PC-9 (cell line): ENCODE data around the gene TM4SF5. TPM values are rescaled to one million over a fixed set of nuclear protein-coding genes. Genes with fewer than 3 reads are reported as not detected.

Experiments used
- total RNA-seq: library from RNA; stranded (reverse); gene quantifications from 2 replicates; pipeline ENCODE4 v1.2.3, GENCODE V29; 2021

Gene TM4SF5
- total RNA-seq, 1 experiment from 2014 or later = not detected

Other genes starting within 250 kb of the TM4SF5 start
- gene MYBBP1A, start 216.5 kb upstream of the TM4SF5 start, total RNA-seq = 76.3 and 89.1 TPM in 2 replicates
- 3.7 and 7.5 TPM in 2 replicates for gene GGT6, start 211.3 kb upstream of the TM4SF5 start, total RNA-seq
- gene SMTNL2, start 187.4 kb upstream of the TM4SF5 start, total RNA-seq = not detected in 2 replicates
- gene ALOX15, start 130.2 kb upstream of the TM4SF5 start, total RNA-seq = 1.8 and 2.8 TPM in 2 replicates
- gene PELP1, start 67.7 kb upstream of the TM4SF5 start, total RNA-seq = 99.6 and 106 TPM in 2 replicates
- gene ARRB2, start 61.3 kb upstream of the TM4SF5 start, total RNA-seq = 79.7 and 110 TPM in 2 replicates
- gene MED11, start 40.5 kb upstream of the TM4SF5 start, total RNA-seq = 19.6 and 19.7 TPM in 2 replicates
- 2.3 and 5.4 TPM in 2 replicates for gene ZMYND15, start 32.1 kb upstream of the TM4SF5 start, total RNA-seq
- gene CXCL16, start 32.0 kb upstream of the TM4SF5 start, total RNA-seq = 52.4 and 60.2 TPM in 2 replicates
- 3.6 and 4.1 TPM in 2 replicates for gene VMO1, start 14.5 kb downstream of the TM4SF5 start, total RNA-seq
- gene GLTPD2, start 17.1 kb downstream of the TM4SF5 start, total RNA-seq = not detected in 2 replicates
- gene PSMB6, start 24.3 kb downstream of the TM4SF5 start, total RNA-seq = 214 and 326 TPM in 2 replicates
- gene PLD2, start 35.3 kb downstream of the TM4SF5 start, total RNA-seq = 95.5 and 116 TPM in 2 replicates
- gene MINK1, start 61.5 kb downstream of the TM4SF5 start, total RNA-seq = 160 and 190 TPM in 2 replicates
- gene C17orf107, start 127.7 kb downstream of the TM4SF5 start, total RNA-seq = 2.6 and 3.1 TPM in 2 replicates
- gene CHRNE, start 131.2 kb downstream of the TM4SF5 start, total RNA-seq = 0.23 and 0.24 TPM in 2 replicates
- not detected in 2 replicates for gene GP1BA, start 160.4 kb downstream of the TM4SF5 start, total RNA-seq
- 50.7 and 56.2 TPM in 2 replicates for gene SLC25A11, start 168.2 kb downstream of the TM4SF5 start, total RNA-seq
- gene RNF167, start 168.4 kb downstream of the TM4SF5 start, total RNA-seq = 122 and 135 TPM in 2 replicates
- gene PFN1, start 176.6 kb downstream of the TM4SF5 start, total RNA-seq = 1,101 and 1,459 TPM in 2 replicates
- gene ENO3, start 179.2 kb downstream of the TM4SF5 start, total RNA-seq = 29.0 and 37.2 TPM in 2 replicates
- gene SPAG7, start 195.9 kb downstream of the TM4SF5 start, total RNA-seq = 40.3 and 40.4 TPM in 2 replicates
- 49.2 and 51.1 TPM in 2 replicates for gene CAMTA2, start 215.8 kb downstream of the TM4SF5 start, total RNA-seq
- gene INCA1, start 225.6 kb downstream of the TM4SF5 start, total RNA-seq = 2.9 and 3.7 TPM in 2 replicates
- gene KIF1C, start 226.1 kb downstream of the TM4SF5 start, total RNA-seq = 215 and 217 TPM in 2 replicates